Measurements from ENCODE around the gene STOX2.

Gene STOX2
- 0 to 0.39 (median 0.07) reads per million in 3 experiments for total RNA-seq

GRCh38 chr4:183905081-183905592 lies at the start of gene STOX2:
TSS of gene STOX2 (plus strand) at chr4:183905307. CDS start at chr4:183906791, 1,484 bp downstream.
- DNase-seq, result no peak

- no peak for DNase-seq
Measured at GRCh38 chr4:183855323-183856190, 49.5 kb upstream of the STOX2 start.

GRCh38 chr4:183857040-183857439 lies 48.1 kb upstream of the STOX2 start:
- no peak for DNase-seq

DNA sequence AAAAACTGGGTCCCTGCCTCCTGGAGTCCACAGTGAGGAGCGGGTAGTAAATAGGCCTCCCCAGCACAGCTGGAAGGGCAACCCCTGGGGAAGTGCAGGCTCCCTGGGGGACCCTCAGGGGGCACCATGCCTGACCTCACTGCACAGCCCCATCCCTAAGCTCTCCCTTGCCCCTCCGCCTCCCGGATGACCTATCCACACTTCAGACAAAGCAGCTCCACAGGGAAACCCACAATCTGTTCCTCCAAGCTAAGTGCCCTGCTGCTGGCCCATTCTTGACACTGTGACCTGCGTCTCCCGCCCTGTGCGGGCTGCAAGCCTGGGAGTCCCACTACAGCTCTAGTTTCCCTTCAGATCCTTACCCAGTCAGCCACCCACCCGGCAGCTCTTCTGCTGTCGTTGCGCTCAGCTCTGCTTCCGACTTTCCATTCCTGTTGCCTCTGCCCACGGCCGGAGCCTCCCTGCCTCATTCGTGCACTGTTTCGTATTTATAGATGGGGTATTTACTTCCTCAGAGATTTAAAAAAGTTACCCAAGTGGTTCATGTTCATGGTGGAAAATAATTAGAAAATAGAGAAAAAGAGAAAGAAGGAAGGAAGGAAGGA lies 47.0 kb upstream of the STOX2 start:
- no peak for DNase-seq

DNA sequence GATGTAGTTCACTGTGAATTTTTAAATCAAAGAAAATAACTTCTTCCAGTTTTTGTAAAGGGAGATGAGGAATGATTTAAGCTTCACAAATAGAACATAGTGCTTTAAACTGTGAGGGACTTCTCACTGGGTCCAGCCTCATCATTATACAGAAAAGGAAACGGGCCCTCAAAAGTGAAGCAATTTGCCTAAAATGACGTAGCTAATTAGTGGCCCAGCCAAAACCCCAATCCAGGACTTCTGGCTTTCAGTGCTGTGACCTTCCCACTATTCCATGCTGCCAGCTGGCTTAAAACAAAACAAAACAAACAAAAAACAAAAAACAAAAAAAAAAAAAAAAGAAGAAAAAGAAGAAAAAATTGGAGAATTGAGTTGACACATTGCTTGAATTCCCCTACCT lies 45.0 kb upstream of the STOX2 start:
- DNase-seq, result no peak

- no peak for DNase-seq
Measured at GRCh38 chr4:183860731-183861130, 44.4 kb upstream of the STOX2 start.

- no peak for DNase-seq
Measured at GRCh38 chr4:183861426-183861825, 43.7 kb upstream of the STOX2 start.

DNA sequence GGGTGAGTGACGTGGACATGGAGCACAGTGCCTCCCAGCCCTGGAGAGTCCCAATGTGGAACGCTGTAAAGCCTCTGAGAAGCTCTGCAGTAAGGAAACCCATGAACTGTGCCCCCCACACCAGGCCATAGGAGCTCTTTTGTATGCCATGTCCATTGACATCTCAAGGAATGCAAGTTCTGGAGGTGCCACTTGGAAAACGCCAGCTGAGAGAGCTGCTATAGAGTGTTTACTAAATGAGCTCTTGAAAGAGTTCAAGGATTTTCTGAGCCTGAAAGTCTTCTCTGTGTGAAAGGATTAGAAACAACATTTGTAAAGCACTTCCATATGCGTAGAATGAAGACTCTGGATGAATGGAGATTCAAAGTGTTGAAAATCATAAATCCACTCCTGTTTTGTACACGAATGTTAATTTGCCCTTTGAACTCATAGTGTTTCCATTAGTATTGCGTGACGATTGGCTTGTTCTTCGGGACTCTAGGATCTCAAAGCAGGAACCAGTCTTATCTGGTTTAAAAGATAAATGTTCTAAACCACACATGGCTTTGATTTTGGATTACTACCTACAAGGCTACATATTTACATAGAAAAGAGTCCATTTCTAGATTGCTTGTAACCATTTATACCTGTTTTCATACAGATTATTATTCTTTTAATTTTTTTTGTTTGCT lies 41.8 kb upstream of the STOX2 start:
- DNase-seq, result no peak

DNA sequence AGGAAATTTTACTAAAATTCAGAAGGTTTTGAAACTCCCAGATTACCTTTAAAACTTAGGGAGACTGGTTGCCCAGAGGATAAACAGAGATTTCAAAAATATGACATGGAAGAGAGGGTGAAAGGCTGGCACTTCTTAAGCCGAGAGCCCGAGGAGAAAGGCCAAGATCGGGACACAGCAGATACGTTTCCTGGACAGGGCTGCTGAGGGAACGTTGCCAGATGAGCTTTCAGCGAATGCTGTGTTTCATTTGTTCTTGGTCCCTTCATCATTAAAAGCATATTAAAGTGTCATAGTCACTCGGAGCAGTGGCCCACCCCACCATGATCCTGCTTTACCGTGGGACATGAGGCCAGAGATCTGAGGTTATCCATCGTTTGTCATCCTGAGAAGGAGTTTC lies 37.9 kb upstream of the STOX2 start:
- DNase-seq, result no peak

DNA sequence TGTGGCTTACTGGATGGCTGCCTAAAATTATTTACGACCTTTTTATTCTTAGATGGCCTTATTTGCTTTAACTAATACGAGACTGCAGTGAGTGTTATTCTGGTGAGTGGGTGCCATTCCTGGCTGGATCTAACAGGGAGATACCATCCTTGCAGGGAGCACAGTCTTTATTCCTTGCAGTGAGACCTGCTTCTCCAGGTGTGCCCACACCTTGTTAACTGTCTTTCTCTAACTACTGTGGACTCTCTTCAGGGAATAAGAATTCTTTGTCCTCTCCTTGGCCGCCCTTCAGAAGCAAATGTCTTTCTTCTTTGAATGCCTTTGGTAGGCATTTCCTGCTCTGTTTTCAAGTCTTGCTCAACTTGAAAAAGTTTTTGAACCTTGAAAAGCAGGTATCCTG lies 34.1 kb upstream of the STOX2 start:
- DNase-seq, result no peak

DNA sequence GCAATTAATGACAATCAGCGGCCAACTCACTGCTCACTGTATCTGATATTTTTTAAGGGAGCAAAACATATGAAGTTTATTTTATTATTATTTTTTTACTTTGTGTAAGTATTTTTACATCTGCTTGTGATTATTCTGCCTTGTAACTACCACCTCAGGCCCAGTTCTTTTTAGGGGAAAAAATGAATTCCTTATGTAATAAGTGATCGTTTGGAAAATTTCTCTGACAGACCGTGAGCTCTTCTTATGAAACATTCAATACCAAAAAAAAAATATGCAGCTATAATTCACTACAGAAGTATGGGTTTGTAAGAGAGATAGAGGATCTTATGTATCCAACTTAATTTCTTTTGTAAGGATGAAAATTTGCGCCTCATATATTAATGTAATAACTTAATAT lies 33.5 kb upstream of the STOX2 start:
- DNase-seq, result no peak

- no peak for DNase-seq
Measured at GRCh38 chr4:183872531-183872930, 32.6 kb upstream of the STOX2 start.

DNA sequence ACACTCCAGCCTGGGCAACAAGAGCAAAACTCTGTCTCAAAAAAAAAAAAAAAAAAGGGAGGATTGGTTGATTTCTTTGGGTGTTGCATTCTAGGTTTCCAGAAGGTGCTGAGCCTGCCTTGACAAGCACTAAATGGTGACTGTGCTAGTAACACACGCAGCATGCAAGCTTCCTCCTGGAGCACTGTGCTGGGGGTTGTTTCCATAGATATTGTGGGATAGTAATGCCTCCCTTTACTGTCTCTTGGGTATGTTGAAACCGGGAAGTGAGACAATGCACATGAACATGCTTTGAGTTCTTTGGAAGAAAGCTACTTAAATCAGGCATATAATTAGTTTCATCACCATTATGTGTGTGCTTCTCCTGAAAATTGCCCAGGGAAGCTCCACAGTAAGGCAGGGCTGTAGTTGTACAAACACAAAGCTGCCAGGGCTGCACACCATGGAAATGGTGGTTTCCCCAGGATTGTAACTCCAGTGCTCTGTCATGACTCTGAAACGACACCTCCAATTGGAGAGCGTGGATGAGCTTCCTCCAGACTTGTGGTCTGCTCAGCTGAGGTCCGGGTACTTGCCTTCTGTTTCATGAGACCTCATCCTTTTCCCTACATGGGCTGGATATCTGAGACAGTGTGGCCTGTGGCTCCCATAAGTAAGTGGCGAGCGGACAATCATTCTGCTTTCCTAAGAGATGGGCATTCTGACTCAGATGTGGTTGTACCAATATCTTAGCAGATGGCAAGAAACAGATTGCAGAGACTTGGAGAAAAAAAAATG lies 31.5 kb upstream of the STOX2 start:
- no peak for DNase-seq

DNA sequence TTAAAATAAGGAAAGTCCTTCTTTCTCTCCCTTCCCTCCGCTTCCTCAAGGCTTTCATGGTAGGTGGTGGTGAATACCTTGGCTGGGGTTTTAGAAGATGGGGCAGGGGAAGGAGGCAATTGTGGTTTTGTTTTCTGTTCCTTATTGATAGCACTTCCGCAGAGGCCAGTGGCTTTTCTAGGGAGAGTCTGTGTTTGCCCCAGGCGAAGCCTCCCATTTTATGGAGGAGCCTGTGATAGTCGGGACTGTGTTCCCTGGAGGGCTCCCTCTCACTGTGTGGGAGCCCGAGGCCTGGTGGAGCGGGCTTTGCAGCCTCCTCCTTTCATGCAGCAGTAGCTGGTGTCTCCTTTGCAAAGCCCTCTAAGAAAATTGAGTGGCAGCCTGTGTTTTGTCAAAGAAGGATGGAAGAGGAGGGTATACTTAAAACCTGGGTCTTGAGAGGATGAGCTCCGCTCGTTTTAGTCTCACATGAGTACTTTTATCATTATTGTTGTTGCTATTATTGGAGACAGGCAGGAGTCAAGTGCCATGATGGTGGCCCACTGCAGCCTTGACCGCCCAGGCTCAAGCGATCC lies 29.8 kb upstream of the STOX2 start:
- DNase-seq, result no peak

DNA sequence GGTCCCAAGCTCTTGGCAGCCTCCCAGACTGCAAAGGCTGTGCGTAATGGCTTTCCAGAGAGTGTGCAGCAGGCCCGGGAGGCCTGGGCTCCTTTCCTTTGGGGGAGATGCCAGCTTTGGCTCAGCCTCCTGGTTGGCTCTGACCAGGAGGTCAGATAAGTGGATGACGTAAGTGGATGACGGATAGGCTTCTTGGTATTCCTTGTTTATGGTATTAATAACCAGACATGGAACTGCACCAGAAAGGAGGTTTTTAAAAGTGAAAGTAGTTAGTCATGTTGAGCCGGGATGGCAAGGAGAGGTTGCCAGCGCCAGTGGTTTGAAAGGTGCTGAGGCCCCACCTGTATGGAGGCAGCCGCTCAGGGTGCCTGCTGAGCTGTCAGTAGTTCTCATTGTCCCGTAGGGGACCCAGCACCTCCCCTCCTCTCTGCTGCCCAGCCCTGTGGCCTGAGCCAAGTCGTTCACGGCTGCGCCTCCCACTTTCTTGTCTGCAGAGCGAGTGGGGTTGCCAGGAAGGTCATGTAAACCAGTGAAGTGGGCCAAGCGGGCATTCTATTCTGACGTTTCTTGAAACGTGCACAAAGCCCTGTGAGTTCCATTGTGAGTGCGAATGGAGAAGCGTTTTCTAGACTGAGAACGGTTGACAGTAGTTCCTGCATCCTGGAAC lies 28.7 kb upstream of the STOX2 start:
- no peak for DNase-seq

- DNase-seq, result no peak
Measured at GRCh38 chr4:183878251-183878970, 26.7 kb upstream of the STOX2 start.

GRCh38 chr4:183885205-183885720 lies 19.8 kb upstream of the STOX2 start:
- no peak for DNase-seq

DNA sequence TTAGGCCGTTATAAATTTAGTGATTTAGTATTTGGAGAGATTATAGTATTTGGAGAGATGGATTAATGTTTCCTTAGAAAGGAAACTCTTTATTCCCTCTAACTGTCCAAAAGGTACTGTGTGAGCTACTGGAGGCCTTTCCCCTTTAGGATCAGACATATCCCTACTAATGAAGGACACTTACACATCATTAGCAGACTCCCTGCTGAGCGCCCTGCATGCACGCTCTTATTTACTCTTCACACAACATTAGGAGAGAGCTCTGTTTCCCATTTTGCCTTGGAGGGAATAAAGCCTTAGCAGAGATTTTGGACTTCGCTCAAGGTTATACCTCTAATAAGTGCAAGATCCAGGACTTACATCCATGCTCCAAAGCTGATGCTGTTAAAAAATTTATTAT lies 17.8 kb upstream of the STOX2 start:
- no peak for DNase-seq

GRCh38 chr4:183888564-183888963 lies 16.5 kb upstream of the STOX2 start:
- DNase-seq, result no peak

DNA sequence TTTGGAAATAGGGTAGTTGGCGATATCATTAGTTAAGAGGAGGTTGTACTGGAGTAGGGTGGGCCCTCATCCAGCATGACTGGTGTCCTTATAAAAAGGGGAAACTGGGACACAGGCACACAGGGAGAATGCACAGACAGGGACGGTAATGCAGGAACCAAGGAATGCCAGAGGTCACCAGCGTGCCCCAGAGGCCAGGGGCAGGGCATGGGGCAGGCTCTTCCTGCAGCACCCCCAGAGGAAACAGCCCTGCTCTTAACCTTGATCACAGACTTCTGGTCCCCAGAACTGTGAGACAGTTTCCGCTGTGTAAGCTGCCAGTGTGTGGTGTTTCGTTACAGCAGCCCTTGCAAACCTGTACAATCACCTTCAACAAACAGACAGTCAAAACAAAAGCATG lies 15.9 kb upstream of the STOX2 start:
- no peak for DNase-seq

DNA sequence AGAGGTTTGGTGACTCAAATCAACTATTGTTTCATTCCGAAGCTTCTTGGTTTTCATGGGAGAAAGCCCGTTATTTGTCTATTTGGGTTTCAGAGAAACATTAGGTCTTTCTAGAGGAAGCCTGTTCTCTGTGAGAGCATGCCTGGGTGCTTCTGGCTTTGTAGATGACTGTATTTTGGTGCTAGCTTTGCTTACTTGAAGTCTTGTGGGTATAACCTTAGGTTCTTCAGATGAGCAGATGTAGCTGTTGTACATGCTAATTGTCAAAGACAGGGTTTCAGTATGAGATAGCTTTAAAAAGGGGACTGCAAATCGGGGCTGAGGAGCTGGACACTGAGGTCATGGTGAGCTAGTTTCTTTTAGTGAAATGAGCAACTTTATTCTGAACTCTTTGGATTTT lies 7.9 kb upstream of the STOX2 start:
- DNase-seq, result no peak
